ENCODE measurements around the gene ADGRB3. TPM values are rescaled to one million over a fixed set of nuclear protein-coding genes. Genes with fewer than 3 reads are reported as not detected.
"Not testable (repeated sequence)": the region's sequence is repeated elsewhere in the genome, so short reads cannot be mapped to it uniquely, and the experiment has no call there.

ADGRB3 gene
- total and polyA plus RNA-seq, 10 of the 15 experiments (the other 5 are each of a cell fraction or from before 2014, with no cell fraction given), result 0.03 to 0.06 TPM; not detected in 8

- TF ChIP-seq HDGF (IDR thresholded peaks at IDR 0.05) (no peak), ZSCAN29 (IDR thresholded peaks at IDR 0.05) (no peak), ZNF24 (IDR thresholded peaks at IDR 0.05) (no peak), IRF4 (IDR thresholded peaks at IDR 0.05; ENCODE audit: low read depth, low read length) (no peak)
- TF ChIP-seq, protein P1, sequence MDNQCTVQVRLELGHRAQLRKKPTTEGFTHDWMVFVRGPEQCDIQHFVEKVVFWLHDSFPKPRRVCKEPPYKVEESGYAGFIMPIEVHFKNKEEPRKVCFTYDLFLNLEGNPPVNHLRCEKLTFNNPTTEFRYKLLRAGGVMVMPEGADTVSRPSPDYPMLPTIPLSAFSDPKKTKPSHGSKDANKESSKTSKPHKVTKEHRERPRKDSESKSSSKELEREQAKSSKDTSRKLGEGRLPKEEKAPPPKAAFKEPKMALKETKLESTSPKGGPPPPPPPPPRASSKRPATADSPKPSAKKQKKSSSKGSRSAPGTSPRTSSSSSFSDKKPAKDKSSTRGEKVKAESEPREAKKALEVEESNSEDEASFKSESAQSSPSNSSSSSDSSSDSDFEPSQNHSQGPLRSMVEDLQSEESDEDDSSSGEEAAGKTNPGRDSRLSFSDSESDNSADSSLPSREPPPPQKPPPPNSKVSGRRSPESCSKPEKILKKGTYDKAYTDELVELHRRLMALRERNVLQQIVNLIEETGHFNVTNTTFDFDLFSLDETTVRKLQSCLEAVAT (IDR thresholded peaks at IDR 0.05), result no peak
- TF ChIP-seq, protein P2, sequence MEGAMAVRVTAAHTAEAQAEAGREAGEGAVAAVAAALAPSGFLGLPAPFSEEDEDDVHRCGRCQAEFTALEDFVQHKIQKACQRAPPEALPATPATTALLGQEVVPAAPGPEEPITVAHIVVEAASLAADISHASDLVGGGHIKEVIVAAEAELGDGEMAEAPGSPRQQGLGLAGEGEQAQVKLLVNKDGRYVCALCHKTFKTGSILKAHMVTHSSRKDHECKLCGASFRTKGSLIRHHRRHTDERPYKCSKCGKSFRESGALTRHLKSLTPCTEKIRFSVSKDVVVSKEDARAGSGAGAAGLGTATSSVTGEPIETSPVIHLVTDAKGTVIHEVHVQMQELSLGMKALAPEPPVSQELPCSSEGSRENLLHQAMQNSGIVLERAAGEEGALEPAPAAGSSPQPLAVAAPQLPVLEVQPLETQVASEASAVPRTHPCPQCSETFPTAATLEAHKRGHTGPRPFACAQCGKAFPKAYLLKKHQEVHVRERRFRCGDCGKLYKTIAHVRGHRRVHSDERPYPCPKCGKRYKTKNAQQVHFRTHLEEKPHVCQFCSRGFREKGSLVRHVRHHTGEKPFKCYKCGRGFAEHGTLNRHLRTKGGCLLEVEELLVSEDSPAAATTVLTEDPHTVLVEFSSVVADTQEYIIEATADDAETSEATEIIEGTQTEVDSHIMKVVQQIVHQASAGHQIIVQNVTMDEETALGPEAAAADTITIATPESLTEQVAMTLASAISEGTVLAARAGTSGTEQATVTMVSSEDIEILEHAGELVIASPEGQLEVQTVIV (IDR thresholded peaks at IDR 0.05; ENCODE audit: borderline replicate concordance, partially characterized antibody), result no peak
Observed at GRCh38 chr6:68911811-68912210, 276.7 kb downstream of the ADGRB3 start (continued).

GRCh38 chr6:68912805-68913204 is 277.7 kb downstream of the ADGRB3 start:
- POLR2A ChIA-PET, result not testable (repeated sequence)
- WGBS (ENCODE audit: insufficient coverage, insufficient replicate concordance, low lambda C conversion rate, missing lambda C conversion rate), result 54% methylated on average over 9 of the region's 9 CpGs

More at GRCh38 chr6:68912805-68913204, 277.7 kb downstream of the ADGRB3 start:
- BruUV-seq (replicated peaks); ATAC-seq; H4K20me1 ChIP-seq (ENCODE audit: control insufficient read depth, insufficient read depth); H3K4me2 ChIP-seq (ENCODE audit: control insufficient read depth, insufficient read depth); RAD21 ChIA-PET (ENCODE audit: unreplicated experiment); H3K9me3 ChIP-seq (replicated peaks; ENCODE audit: control insufficient read depth, insufficient read depth, low read length); H3K36me3 ChIP-seq (ENCODE audit: control insufficient read depth in 2 of 2, insufficient read depth in 2 of 2, low read length in 1 of 2); H3K27me3 ChIP-seq (replicated peaks in 1 of 2; ENCODE audit: control insufficient read depth in 2 of 2, insufficient read depth in 2 of 2, low read length in 1 of 2); SMC1A ChIA-PET (ENCODE audit: uncharacterized antibody, unreplicated experiment); CTCF ChIA-PET; H2AFZ ChIP-seq (ENCODE audit: control insufficient read depth, low read depth, low read length); H3K27ac ChIP-seq (ENCODE audit: control insufficient read depth, insufficient read depth); H3K9ac ChIP-seq (ENCODE audit: control insufficient read depth, insufficient read depth, low read length); H3K4me1 ChIP-seq (ENCODE audit: control insufficient read depth, insufficient read depth, low read length); in situ Hi-C loops (cut with MboI); intact Hi-C loops (cut with micrococcal nuclease; ENCODE audit: unreplicated experiment); FAIRE-seq; DNase-seq (ENCODE audit: low read depth, low spot score); H3K4me3 ChIP-seq; H3K79me2 ChIP-seq (ENCODE audit: control insufficient read depth, insufficient read depth, low read length): not testable (repeated sequence)
